H1 (cell line): ENCODE data around the gene RGL1. TPM values are rescaled to one million over a fixed set of nuclear protein-coding genes. Genes with fewer than 3 reads are reported as not detected.

Experiments used
- CTCF ChIP-seq, 3 experiments: IDR thresholded peaks; 1 replicate in 2 of 3; 2 replicates in 1 of 3; pipeline versions ENCODE4 v1.5.1 to v1.6.1; 2011; ENCODE audit warnings: low read length in 3 of 3, mild to moderate bottlenecking in 3 of 3, inconsistent platforms in 2 of 3, low read depth in 1 of 3, moderate library complexity in 1 of 3; ENCODE audit not compliant: insufficient read depth in 1 of 3; ENCODE audit errors: control extremely low read depth in 1 of 3
- MAX ChIP-seq: IDR thresholded peaks from 2 replicates; pipeline ENCODE4 v1.6.1; 2012; ENCODE audit warnings: inconsistent platforms
- polyA plus RNA-seq, 7 experiments: library from polyadenylated mRNA; depleted of rRNA in 3 of 7; stranded (reverse) in 5 of 7; unstranded in 2 of 7; fragments of >200 nt in 5 of 7; fragments of 200-250 nt in 2 of 7; gene quantifications; 1 replicate in 5 of 7; 2 replicates in 1 of 7; 4 replicates in 1 of 7; pipeline versions ENCODE4 v1.2.1 to v1.2.3, GENCODE V29; 2011 to 2013; ENCODE audit warnings: missing spikeins in 2 of 7, mixed read lengths in 2 of 7
- total RNA-seq: library from RNA; stranded (reverse); fragmentation: NEBNext Ultra II Directional; extraction: Animal tissue kit (Norgen Biotek cat#: 25700); gene quantifications from 2 replicates; pipeline ENCODE4 v1.2.1, GENCODE V29; 2021

The RGL1 gene
- total and polyA plus RNA-seq, 2 of the 8 experiments (the other 6 are each of a cell fraction or from before 2014, with no cell fraction given) = 0.98 to 2.4 TPM

GRCh38 chr1:183824291-183824690 lies 19.4 kb downstream of the RGL1 start (continued):
- TF ChIP-seq CTCF (IDR thresholded peaks at IDR 0.05; ENCODE audit: control extremely low read depth in 1 of 3, insufficient read depth in 1 of 3, low read depth in 1 of 3, low read length in 3 of 3) (no peak), MAX (no peak)
